ENCODE measurements around the gene PRKN. TPM values are rescaled to one million over a fixed set of nuclear protein-coding genes. Genes with fewer than 3 reads are reported as not detected.

Gene PRKN
- polyA plus RNA-seq, 1 donor from 2014 or later = 1.2 TPM

GRCh38 chr6:162675503-162675902, 52.1 kb downstream of the PRKN start:
- H3K4me3 ChIP-seq (ENCODE audit: low read length) = no peak overlapping the region
- H3K27me3 ChIP-seq (ENCODE audit: insufficient read depth, low read depth, low read length) = no peaks in the 10 kb centered on the region
- no peak overlapping the region for H2AFZ ChIP-seq (ENCODE audit: low read depth, low read length)
- no peak overlapping the region for H3K4me2 ChIP-seq (ENCODE audit: low read length)
- no peaks in the 10 kb centered on the region for H3F3A ChIP-seq (ENCODE audit: insufficient read depth, low read length, poor library complexity, severe bottlenecking)
- H3K9ac ChIP-seq (ENCODE audit: low read length) = no peak overlapping the region
- no peaks in the 10 kb centered on the region for H3K9me3 ChIP-seq (ENCODE audit: low read length)
- no peak overlapping the region for H3K27ac ChIP-seq (ENCODE audit: low read length)
- no peaks in the 10 kb centered on the region for H4K20me1 ChIP-seq (ENCODE audit: insufficient read depth)
- no peaks in the 10 kb centered on the region for H3K9me2 ChIP-seq (ENCODE audit: insufficient read depth, low read length)
- no peaks in the 10 kb centered on the region for H3K79me2 ChIP-seq (replicated peaks; ENCODE audit: insufficient read depth, low read length)
- no peaks in the 10 kb centered on the region for H3K36me3 ChIP-seq (ENCODE audit: insufficient read depth, low read length)
- TF ChIP-seq MXI1 (conservative IDR thresholded peaks at IDR 0.05; ENCODE audit: poor library complexity, severe bottlenecking) = no peak
- no peak for TF ChIP-seq POLR2AphosphoS5 (IDR thresholded peaks at IDR 0.05)

GRCh38 chr6:162674452-162674851, 53.1 kb downstream of the PRKN start:
- Histone ChIP-seq H3K9me2 (ENCODE audit: insufficient read depth, low read length) (no peaks in the 10 kb centered on the region), H2AFZ (ENCODE audit: low read depth, low read length) (no peak overlapping the region), H3K27me3 (ENCODE audit: insufficient read depth, low read depth, low read length) (no peaks in the 10 kb centered on the region), H3F3A (ENCODE audit: insufficient read depth, low read length, poor library complexity, severe bottlenecking) (no peaks in the 10 kb centered on the region), H3K4me3 (ENCODE audit: low read length) (no peak overlapping the region), H3K27ac (ENCODE audit: low read length) (no peak overlapping the region), H3K4me2 (ENCODE audit: low read length) (no peak overlapping the region), H4K20me1 (ENCODE audit: insufficient read depth) (no peaks in the 10 kb centered on the region), H3K79me2 (replicated peaks; ENCODE audit: insufficient read depth, low read length) (no peaks in the 10 kb centered on the region), H3K36me3 (ENCODE audit: insufficient read depth, low read length) (no peaks in the 10 kb centered on the region), H3K9ac (ENCODE audit: low read length) (no peak overlapping the region), H3K9me3 (ENCODE audit: low read length) (no peaks in the 10 kb centered on the region)
- TF ChIP-seq REST (IDR thresholded peaks at IDR 0.05; ENCODE audit: borderline replicate concordance) = no peak
- no peak for TF ChIP-seq EP300 (conservative IDR thresholded peaks at IDR 0.05; ENCODE audit: poor library complexity, severe bottlenecking)
- no peak for TF ChIP-seq RAD21 (conservative IDR thresholded peaks at IDR 0.05)
- TF ChIP-seq MXI1 (conservative IDR thresholded peaks at IDR 0.05; ENCODE audit: poor library complexity, severe bottlenecking) = no peak
- no peak for TF ChIP-seq TAF1 (IDR thresholded peaks at IDR 0.05; ENCODE audit: low read depth)
- no peak for TF ChIP-seq CTCF (IDR thresholded peaks at IDR 0.05; ENCODE audit: poor library complexity, severe bottlenecking)
- TF ChIP-seq EZH2 (IDR thresholded peaks at IDR 0.05; ENCODE audit: borderline replicate concordance, insufficient read depth, low read length, poor library complexity, severe bottlenecking) = no peak
- no peak for TF ChIP-seq POLR2AphosphoS5 (IDR thresholded peaks at IDR 0.05)
- no peak for TF ChIP-seq SMC3 (conservative IDR thresholded peaks at IDR 0.05; ENCODE audit: poor library complexity)

All from neural cell (in vitro differentiated cells).